ENCODE results near the gene CFAP61.
"Not testable (repeated sequence)": the region's sequence is repeated elsewhere in the genome, so short reads cannot be mapped to it uniquely, and the experiment has no call there.

Gene CFAP61

GRCh38 chr20:20052074-20052970, at the start of gene CFAP61, which contains the start of gene CRNKL1:
CFAP61 (plus strand) TSS chr20:20052532; CDS start chr20:20056654, 4,122 bp downstream.
CRNKL1 (minus strand) TSS chr20:20052466; CDS start chr20:20052342, 124 bp downstream.
- DNase-seq (ENCODE audit: low spot score) = peak; percentile 98

DNA sequence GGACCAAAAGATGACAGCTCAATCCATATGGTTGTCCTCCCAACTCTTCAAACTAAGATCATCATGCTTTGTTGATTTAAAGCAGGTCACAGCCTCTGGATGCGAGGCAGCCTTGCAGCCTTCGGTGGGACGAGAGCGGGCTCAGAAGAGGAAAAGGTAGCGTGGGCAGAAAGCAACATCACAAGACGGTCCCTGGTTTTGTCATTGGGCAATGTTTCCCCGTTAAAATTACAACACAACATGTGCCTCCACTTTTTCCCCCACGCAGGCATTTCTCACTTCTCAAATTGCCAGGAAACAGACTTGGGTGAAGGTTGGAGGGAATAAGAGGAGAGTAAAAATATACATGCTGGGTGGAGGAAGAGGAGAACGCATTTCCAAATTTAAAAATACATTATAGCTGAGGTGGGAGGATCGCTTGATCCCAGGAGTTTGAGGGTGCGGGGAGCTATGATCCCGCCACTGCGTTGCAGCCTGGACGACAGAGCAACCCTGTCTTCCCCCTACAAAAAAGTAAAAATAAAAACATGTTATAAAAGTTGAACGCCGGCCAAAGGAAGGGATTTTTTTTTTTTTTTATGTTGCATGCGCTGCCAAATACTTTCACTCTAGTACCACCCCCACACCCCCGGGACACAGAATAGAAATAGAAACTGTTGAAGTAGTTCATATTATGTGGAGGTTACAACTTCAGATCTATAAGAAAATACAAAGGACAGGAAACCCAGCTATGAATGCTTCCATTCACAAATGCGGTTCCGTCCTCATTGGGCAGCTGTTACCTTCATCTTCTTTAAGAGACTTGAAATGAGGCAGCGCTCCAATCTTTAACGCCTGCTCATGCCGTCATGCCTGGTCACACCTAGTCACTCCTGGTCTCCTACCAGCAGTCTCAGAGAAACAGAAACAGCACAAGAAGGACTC, 49.0 kb upstream of the CFAP61 start:
- no peak for DNase-seq (ENCODE audit: low spot score)

- not testable (repeated sequence) for DNase-seq (ENCODE audit: low spot score)
Measured at GRCh38 chr20:20003955-20004322, 48.4 kb upstream of the CFAP61 start.

- no peak for DNase-seq (ENCODE audit: low spot score)
Measured at GRCh38 chr20:20005342-20005741, 47.0 kb upstream of the CFAP61 start.

- DNase-seq (ENCODE audit: low spot score) = peak; percentile 26
Measured at GRCh38 chr20:20009784-20010253, 42.5 kb upstream of the CFAP61 start.

GRCh38 chr20:20010639-20011500, 41.5 kb upstream of the CFAP61 start:
- DNase-seq (ENCODE audit: low spot score) = peak; percentile 36

- DNase-seq (ENCODE audit: low spot score) = no peak
Measured at GRCh38 chr20:20012541-20012940, 39.8 kb upstream of the CFAP61 start.

- DNase-seq (ENCODE audit: low spot score) = no peak
Measured at GRCh38 chr20:20014659-20015058, 37.7 kb upstream of the CFAP61 start.

DNA sequence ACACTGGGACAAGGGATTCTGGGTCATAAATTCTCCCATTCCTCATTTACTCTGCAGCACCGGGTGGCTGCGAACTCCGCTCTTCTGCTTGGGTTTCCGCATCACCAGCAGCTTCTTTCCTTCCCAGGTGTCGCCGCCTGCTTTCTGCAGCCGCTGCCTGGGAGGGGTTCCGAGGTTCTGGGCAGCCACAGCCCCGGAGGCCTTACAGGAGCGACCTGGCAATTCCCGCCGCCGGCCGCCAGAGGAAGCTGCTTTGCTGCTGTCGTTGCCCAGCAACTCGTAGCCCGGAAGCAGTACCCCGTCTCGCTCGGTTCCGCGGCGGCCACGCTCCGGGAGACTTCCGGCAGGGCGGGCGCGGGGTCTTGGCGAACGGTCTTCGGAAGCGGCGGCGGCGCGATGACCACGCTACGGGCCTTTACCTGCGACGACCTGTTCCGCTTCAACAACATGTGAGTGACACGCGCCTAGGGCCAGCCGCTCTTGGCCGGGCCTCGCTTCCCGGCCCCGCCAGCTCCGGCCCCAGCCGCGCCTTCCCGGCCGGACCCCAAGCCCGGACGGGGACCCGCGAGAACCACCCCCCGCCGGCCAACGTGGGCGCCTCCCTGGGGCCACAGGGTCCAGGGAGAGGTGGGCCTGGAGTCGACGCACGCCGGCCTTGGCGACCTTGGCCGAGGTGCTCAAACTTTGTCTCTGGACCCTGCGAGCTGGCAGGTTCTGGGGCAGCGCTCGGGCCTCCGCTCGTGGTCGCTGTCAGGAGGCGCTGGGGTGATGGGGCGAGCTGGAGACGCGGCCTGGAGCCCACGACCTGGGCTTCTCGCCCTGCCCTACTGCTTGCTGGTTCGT, 35.1 kb upstream of the CFAP61 start, which contains the start of gene NAA20:
TSS of gene NAA20 (plus strand) at position 362 of the 843 bp plus-strand sequence. CDS start at position 397, 35 bp downstream.
- peak; percentile 99 for DNase-seq (ENCODE audit: low spot score)

GRCh38 chr20:20017844-20018185, 34.5 kb upstream of the CFAP61 start:
- peak; percentile 13 for DNase-seq (ENCODE audit: low spot score)

- no peak for DNase-seq (ENCODE audit: low spot score)
Measured at GRCh38 chr20:20018366-20018765, 34.0 kb upstream of the CFAP61 start.

DNA sequence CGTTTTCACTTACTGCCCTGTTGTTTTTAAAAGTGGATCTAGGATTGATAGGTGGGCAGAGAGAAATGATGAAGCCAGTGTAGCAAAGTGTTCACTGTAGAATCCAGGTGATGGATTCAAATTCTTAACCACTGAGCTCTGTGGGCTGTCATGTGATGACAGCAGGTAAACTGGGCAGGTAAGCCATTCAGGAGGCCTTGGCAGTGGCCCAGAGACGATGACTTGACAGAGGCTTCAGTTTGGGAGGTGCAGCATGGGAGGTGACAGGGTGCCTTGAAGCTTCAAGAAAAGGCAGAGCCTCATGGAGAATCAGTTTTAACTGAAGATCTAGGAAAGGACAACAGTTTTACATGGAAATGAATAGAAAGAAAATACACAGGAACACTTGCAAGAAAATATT, 33.2 kb upstream of the CFAP61 start:
- no peak for DNase-seq (ENCODE audit: low spot score)

GRCh38 chr20:20020908-20021307, 31.4 kb upstream of the CFAP61 start:
- DNase-seq (ENCODE audit: low spot score) = no peak

- no peak for DNase-seq (ENCODE audit: low spot score)
Measured at GRCh38 chr20:20021835-20022234, 30.5 kb upstream of the CFAP61 start.

GRCh38 chr20:20022498-20022897, 29.8 kb upstream of the CFAP61 start:
- no peak for DNase-seq (ENCODE audit: low spot score)

- no peak for DNase-seq (ENCODE audit: low spot score)
Measured at GRCh38 chr20:20023395-20023794, 28.9 kb upstream of the CFAP61 start.

DNA sequence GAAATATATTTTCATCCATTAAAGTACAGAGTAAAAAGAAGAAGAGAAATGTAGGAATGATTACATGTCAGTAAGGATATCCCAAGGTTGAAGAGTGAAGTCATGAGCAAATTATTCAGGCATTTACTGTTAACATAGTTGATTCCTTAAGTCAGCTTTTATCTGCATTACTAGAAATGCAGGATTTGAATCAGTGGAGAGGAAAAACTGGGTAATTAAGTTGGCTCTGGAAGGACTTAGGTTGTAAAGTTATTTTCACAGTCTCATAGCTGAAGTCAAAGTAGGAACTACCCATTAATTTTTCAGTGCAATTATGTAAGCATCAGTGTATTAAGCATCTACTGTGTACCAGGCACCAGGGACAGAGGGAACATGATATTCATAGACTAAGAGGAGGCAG, 27.4 kb upstream of the CFAP61 start:
- no peak for DNase-seq (ENCODE audit: low spot score)

GRCh38 chr20:20027284-20027683, 25.0 kb upstream of the CFAP61 start:
- no peak for DNase-seq (ENCODE audit: low spot score)

DNA sequence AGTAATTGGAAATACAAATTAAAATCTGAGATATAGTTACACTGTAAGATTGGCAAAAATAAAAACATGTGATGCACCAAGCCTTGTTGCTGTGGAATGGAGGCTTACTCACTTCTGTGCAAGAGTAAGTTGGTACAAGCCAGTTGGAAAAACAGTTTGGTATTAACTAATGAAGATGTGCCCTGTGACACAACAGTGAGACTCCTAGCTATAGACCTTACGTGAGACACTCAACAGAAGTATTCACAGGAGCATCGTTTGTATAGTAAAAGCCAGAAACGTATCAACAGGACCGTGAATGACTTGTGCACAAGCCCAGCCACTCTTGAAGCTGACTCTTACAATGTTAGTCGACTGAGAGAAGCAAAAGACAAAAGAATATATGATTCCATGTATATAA, 20.5 kb upstream of the CFAP61 start:
- no peak for DNase-seq (ENCODE audit: low spot score)

GRCh38 chr20:20034486-20034885, 17.8 kb upstream of the CFAP61 start:
- no peak for DNase-seq (ENCODE audit: low spot score)

GRCh38 chr20:20036756-20037155, 15.6 kb upstream of the CFAP61 start:
- no peak for DNase-seq (ENCODE audit: low spot score)

All from AG20443 (cell line).